ENCODE data around the gene EIPR1. TPM values are rescaled to one million over a fixed set of nuclear protein-coding genes. Genes with fewer than 3 reads are reported as not detected.

EIPR1 gene
- total and polyA plus RNA-seq, 2 experiments from 2014 or later = 17.4 to 46.3 TPM

DNA sequence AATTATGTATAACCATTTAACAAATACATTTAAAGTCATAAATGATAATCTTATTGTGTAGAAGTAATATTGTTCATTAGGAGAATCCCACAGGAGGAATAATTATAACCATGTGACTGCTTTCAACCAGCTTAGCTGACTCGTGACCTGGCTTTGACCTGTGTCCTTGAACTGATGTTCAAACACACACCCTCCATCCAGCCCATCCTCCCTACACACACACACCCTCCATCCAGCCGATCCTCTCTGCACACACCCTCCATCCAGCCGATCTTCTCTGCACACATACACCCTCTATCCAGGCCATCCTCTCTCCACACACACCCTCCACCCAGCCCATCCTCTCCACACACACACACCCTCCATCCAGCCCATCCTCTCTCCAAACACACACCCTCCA is 83.5 kb downstream of the EIPR1 start:
- no peaks in the 10 kb centered on the region for H3K36me3 Mint-ChIP-seq (ENCODE audit: low read depth)

DNA sequence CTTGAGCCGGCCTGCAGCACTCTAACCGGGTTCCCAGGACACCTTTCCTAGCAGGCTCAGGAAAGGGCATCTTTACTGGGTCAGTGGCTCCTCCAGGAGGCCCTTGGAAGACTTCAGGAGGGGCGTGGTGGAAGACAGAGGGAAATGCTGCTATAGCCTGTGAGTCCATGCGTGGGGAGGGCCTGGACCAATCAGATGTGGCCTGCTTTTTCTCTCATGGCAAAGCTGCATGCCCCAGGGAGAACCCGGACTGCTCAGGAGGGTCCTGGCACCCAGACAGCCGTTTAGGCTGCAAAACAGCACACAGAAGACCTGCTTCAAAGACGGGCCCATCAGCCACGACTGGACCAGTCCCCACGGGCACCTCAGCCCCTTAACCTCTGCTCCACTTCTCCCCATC is 84.4 kb downstream of the EIPR1 start:
- Mint-ChIP-seq H3K4me1 (peaks cover 17% of the 10 kb centered on the region), H3K9me3 (no peaks in the 10 kb centered on the region), H3K36me3 (ENCODE audit: low read depth) (no peaks in the 10 kb centered on the region), H3K27me3 (ENCODE audit: insufficient read depth, low read depth, poor library complexity) (peaks cover 12% of the 10 kb centered on the region), H3K27ac (no peak overlapping the region), H3K4me3 (no peak overlapping the region)
- Histone ChIP-seq H3K79me2 (replicated peaks; ENCODE audit: insufficient read depth) (peaks cover 13% of the 10 kb centered on the region; the same call in 1 of the 2 replicates), H3K4me3 (no peak overlapping the region), H4K20me1 (replicated peaks; ENCODE audit: insufficient read depth) (no peaks in the 10 kb centered on the region), H3K9me2 (ENCODE audit: insufficient read depth) (no peaks in the 10 kb centered on the region), H3K4me2 (no peak overlapping the region), H3K36me3 (ENCODE audit: insufficient read depth) (no peaks in the 10 kb centered on the region), H3K4me1 (ENCODE audit: insufficient read depth) (no peaks in the 10 kb centered on the region), H3K27ac (ENCODE audit: low read depth) (no peak overlapping the region), H2AFZ (no peak overlapping the region), H3K27me3 (ENCODE audit: insufficient read depth) (no peaks in the 10 kb centered on the region), H3F3A (replicated peaks; ENCODE audit: low read depth) (no peaks in the 10 kb centered on the region)
- DNase-seq (ENCODE audit: low spot score) = peak; percentile 28
- ATAC-seq = peak; percentile 69
- TF ChIP-seq, protein P1, sequence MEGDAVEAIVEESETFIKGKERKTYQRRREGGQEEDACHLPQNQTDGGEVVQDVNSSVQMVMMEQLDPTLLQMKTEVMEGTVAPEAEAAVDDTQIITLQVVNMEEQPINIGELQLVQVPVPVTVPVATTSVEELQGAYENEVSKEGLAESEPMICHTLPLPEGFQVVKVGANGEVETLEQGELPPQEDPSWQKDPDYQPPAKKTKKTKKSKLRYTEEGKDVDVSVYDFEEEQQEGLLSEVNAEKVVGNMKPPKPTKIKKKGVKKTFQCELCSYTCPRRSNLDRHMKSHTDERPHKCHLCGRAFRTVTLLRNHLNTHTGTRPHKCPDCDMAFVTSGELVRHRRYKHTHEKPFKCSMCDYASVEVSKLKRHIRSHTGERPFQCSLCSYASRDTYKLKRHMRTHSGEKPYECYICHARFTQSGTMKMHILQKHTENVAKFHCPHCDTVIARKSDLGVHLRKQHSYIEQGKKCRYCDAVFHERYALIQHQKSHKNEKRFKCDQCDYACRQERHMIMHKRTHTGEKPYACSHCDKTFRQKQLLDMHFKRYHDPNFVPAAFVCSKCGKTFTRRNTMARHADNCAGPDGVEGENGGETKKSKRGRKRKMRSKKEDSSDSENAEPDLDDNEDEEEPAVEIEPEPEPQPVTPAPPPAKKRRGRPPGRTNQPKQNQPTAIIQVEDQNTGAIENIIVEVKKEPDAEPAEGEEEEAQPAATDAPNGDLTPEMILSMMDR (conservative IDR thresholded peaks at IDR 0.05; ENCODE audit: low read depth in 2 of 2) = no peak; a peak in 1 of 4 replicates
- TF ChIP-seq JUNB (IDR thresholded peaks at IDR 0.05; ENCODE audit: unreplicated experiment) (no peak), POLR2AphosphoS5 (IDR thresholded peaks at IDR 0.05; ENCODE audit: low read depth) (no peak), EZH2 (IDR thresholded peaks at IDR 0.05; ENCODE audit: low read depth, unreplicated experiment) (no peak), STAT1 (IDR thresholded peaks at IDR 0.05; ENCODE audit: unreplicated experiment) (no peak), CREB1 (CRISPR knock-in tag; IDR thresholded peaks at IDR 0.05; ENCODE audit: low read depth) (no peak), ZNF331 (CRISPR knock-in tag; IDR thresholded peaks at IDR 0.05; ENCODE audit: low read depth) (no peak)
- TF ChIP-seq, protein P2, sequence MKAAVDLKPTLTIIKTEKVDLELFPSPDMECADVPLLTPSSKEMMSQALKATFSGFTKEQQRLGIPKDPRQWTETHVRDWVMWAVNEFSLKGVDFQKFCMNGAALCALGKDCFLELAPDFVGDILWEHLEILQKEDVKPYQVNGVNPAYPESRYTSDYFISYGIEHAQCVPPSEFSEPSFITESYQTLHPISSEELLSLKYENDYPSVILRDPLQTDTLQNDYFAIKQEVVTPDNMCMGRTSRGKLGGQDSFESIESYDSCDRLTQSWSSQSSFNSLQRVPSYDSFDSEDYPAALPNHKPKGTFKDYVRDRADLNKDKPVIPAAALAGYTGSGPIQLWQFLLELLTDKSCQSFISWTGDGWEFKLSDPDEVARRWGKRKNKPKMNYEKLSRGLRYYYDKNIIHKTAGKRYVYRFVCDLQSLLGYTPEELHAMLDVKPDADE (IDR thresholded peaks at IDR 0.05) = no peak
- TF ChIP-seq, protein P3, sequence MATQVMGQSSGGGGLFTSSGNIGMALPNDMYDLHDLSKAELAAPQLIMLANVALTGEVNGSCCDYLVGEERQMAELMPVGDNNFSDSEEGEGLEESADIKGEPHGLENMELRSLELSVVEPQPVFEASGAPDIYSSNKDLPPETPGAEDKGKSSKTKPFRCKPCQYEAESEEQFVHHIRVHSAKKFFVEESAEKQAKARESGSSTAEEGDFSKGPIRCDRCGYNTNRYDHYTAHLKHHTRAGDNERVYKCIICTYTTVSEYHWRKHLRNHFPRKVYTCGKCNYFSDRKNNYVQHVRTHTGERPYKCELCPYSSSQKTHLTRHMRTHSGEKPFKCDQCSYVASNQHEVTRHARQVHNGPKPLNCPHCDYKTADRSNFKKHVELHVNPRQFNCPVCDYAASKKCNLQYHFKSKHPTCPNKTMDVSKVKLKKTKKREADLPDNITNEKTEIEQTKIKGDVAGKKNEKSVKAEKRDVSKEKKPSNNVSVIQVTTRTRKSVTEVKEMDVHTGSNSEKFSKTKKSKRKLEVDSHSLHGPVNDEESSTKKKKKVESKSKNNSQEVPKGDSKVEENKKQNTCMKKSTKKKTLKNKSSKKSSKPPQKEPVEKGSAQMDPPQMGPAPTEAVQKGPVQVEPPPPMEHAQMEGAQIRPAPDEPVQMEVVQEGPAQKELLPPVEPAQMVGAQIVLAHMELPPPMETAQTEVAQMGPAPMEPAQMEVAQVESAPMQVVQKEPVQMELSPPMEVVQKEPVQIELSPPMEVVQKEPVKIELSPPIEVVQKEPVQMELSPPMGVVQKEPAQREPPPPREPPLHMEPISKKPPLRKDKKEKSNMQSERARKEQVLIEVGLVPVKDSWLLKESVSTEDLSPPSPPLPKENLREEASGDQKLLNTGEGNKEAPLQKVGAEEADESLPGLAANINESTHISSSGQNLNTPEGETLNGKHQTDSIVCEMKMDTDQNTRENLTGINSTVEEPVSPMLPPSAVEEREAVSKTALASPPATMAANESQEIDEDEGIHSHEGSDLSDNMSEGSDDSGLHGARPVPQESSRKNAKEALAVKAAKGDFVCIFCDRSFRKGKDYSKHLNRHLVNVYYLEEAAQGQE (IDR thresholded peaks at IDR 0.05; ENCODE audit: unreplicated experiment) = no peak

More for the DNA sequence above, 83.5 kb downstream of the EIPR1 start:
- Histone ChIP-seq H3K36me3 (ENCODE audit: insufficient read depth) (no peaks in the 10 kb centered on the region), H3K27ac (ENCODE audit: low read depth) (no peak overlapping the region), H3K4me1 (ENCODE audit: insufficient read depth) (no peaks in the 10 kb centered on the region), H3K9me2 (ENCODE audit: insufficient read depth) (no peaks in the 10 kb centered on the region), H3K27me3 (ENCODE audit: insufficient read depth) (no peaks in the 10 kb centered on the region), H3F3A (replicated peaks; ENCODE audit: low read depth) (no peaks in the 10 kb centered on the region), H3K4me3 (no peak overlapping the region), H3K4me2 (no peak overlapping the region), H3K79me2 (replicated peaks; ENCODE audit: insufficient read depth) (peaks cover 13% of the 10 kb centered on the region; the same call in 1 of the 2 replicates), H4K20me1 (replicated peaks; ENCODE audit: insufficient read depth) (no peaks in the 10 kb centered on the region), H2AFZ (no peak overlapping the region)
- Mint-ChIP-seq H3K4me3 (no peak overlapping the region), H3K27ac (no peak overlapping the region), H3K9me3 (no peaks in the 10 kb centered on the region), H3K27me3 (ENCODE audit: insufficient read depth, low read depth, poor library complexity) (peaks cover 12% of the 10 kb centered on the region), H3K4me1 (peaks cover 21% of the 10 kb centered on the region)
- no peak for TF ChIP-seq CREB1 (CRISPR knock-in tag; IDR thresholded peaks at IDR 0.05; ENCODE audit: low read depth)
- DNase-seq (ENCODE audit: low spot score) (no peak), ATAC-seq (no peak)
